ENCODE measurements around the gene FHIT.

The FHIT gene

DNA sequence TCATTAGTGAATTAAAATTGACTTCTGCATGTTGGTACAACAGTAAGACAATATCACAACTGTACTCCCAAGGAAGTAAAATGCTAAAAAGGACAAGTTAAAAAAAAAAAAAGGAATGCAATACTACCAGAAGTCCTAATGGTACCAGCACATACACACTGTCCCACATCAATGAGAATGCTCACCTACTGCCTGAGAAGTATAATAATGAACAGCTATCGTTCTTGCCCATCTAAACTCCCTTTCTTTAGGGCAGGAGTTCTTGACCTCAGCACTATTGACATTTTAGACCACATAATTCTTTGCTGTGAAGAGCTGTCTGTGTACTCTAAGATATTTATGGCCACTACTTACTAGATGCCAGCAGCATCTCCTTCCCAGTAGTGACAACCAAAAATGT is 651.7 kb downstream of the FHIT start:
- Histone ChIP-seq H3K27ac (ENCODE audit: insufficient read depth, low read length, poor library complexity, severe bottlenecking) (no peak overlapping the region), H3K9me3 (ENCODE audit: control insufficient read depth, low read length) (no peaks in the 10 kb centered on the region), H3K4me1 (ENCODE audit: control insufficient read depth, insufficient read depth, low read length, poor library complexity, severe bottlenecking) (no peaks in the 10 kb centered on the region), H3K36me3 (ENCODE audit: control insufficient read depth, insufficient read depth, low read length) (no peaks in the 10 kb centered on the region), H3K27me3 (replicated peaks; ENCODE audit: control insufficient read depth, insufficient read depth, low read length, poor library complexity, severe bottlenecking) (no peaks in the 10 kb centered on the region), H3K4me3 (ENCODE audit: insufficient read depth, low read depth, low read length, poor library complexity, severe bottlenecking) (no peak overlapping the region)
- no peak for DNase-seq

- H3K36me3 ChIP-seq (ENCODE audit: control insufficient read depth, insufficient read depth, low read length), result no peaks in the 10 kb centered on the region
- no peaks in the 10 kb centered on the region for H3K4me1 ChIP-seq (ENCODE audit: control insufficient read depth, insufficient read depth, low read length, poor library complexity, severe bottlenecking)
- H3K27me3 ChIP-seq (replicated peaks; ENCODE audit: control insufficient read depth, insufficient read depth, low read length, poor library complexity, severe bottlenecking), result no peaks in the 10 kb centered on the region
- H3K4me3 ChIP-seq (ENCODE audit: insufficient read depth, low read depth, low read length, poor library complexity, severe bottlenecking), result no peak overlapping the region
- H3K9me3 ChIP-seq (ENCODE audit: control insufficient read depth, low read length), result no peaks in the 10 kb centered on the region
- no peak overlapping the region for H3K27ac ChIP-seq (ENCODE audit: insufficient read depth, low read length, poor library complexity, severe bottlenecking)
- DNase-seq, result no peak
Observed at GRCh38 chr3:60598671-60599070, 652.6 kb downstream of the FHIT start.

- Histone ChIP-seq H3K27ac (ENCODE audit: insufficient read depth, low read length, poor library complexity, severe bottlenecking) (no peak overlapping the region), H3K9me3 (ENCODE audit: control insufficient read depth, low read length) (no peaks in the 10 kb centered on the region), H3K36me3 (ENCODE audit: control insufficient read depth, insufficient read depth, low read length) (no peaks in the 10 kb centered on the region), H3K27me3 (replicated peaks; ENCODE audit: control insufficient read depth, insufficient read depth, low read length, poor library complexity, severe bottlenecking) (no peaks in the 10 kb centered on the region), H3K4me1 (ENCODE audit: control insufficient read depth, insufficient read depth, low read length, poor library complexity, severe bottlenecking) (no peaks in the 10 kb centered on the region), H3K4me3 (ENCODE audit: insufficient read depth, low read depth, low read length, poor library complexity, severe bottlenecking) (no peak overlapping the region)
- DNase-seq, result no peak
Observed at GRCh38 chr3:60594025-60594424, 657.2 kb downstream of the FHIT start.

GRCh38 chr3:60591267-60591666 is 660.0 kb downstream of the FHIT start:
- H3K4me1 ChIP-seq (ENCODE audit: control insufficient read depth, insufficient read depth, low read length, poor library complexity, severe bottlenecking), result no peaks in the 10 kb centered on the region
- H3K36me3 ChIP-seq (ENCODE audit: control insufficient read depth, insufficient read depth, low read length), result no peaks in the 10 kb centered on the region
- H3K4me3 ChIP-seq (ENCODE audit: insufficient read depth, low read depth, low read length, poor library complexity, severe bottlenecking), result no peak overlapping the region
- H3K9me3 ChIP-seq (ENCODE audit: control insufficient read depth, low read length), result no peaks in the 10 kb centered on the region
- H3K27ac ChIP-seq (ENCODE audit: insufficient read depth, low read length, poor library complexity, severe bottlenecking), result no peak overlapping the region
- no peaks in the 10 kb centered on the region for H3K27me3 ChIP-seq (replicated peaks; ENCODE audit: control insufficient read depth, insufficient read depth, low read length, poor library complexity, severe bottlenecking)
- DNase-seq, result no peak

GRCh38 chr3:60588806-60589205 is 662.4 kb downstream of the FHIT start:
- no peak overlapping the region for H3K27ac ChIP-seq (ENCODE audit: insufficient read depth, low read length, poor library complexity, severe bottlenecking)
- DNase-seq, result no peak
- no peaks in the 10 kb centered on the region for H3K27me3 ChIP-seq (replicated peaks; ENCODE audit: control insufficient read depth, insufficient read depth, low read length, poor library complexity, severe bottlenecking)
- no peaks in the 10 kb centered on the region for H3K9me3 ChIP-seq (ENCODE audit: control insufficient read depth, low read length)
- no peak overlapping the region for H3K4me3 ChIP-seq (ENCODE audit: insufficient read depth, low read depth, low read length, poor library complexity, severe bottlenecking)
- no peaks in the 10 kb centered on the region for H3K36me3 ChIP-seq (ENCODE audit: control insufficient read depth, insufficient read depth, low read length)
- no peaks in the 10 kb centered on the region for H3K4me1 ChIP-seq (ENCODE audit: control insufficient read depth, insufficient read depth, low read length, poor library complexity, severe bottlenecking)

- no peaks in the 10 kb centered on the region for H3K4me1 ChIP-seq (ENCODE audit: control insufficient read depth, insufficient read depth, low read length, poor library complexity, severe bottlenecking)
Observed at GRCh38 chr3:60585918-60586317, 665.3 kb downstream of the FHIT start.

DNA sequence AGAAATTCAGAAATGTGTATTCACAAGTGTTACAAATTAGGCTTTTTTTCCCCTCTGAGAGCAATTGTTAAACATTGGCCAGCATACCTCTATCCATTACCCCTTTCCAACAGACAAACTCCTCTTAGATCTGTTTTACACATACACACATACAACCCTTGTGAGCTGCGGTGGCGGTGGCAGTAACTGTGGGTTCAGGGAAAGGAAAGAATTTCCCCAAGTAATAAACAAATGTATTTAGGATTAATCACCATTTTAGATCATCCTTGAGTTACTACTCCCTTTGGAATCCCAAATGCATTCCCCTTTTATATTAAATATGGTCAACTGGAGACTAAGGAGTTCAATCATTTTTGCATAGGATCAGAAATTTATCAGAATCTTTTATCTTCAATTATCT is 667.0 kb downstream of the FHIT start:
- no peaks in the 10 kb centered on the region for H3K4me1 ChIP-seq (ENCODE audit: control insufficient read depth, insufficient read depth, low read length, poor library complexity, severe bottlenecking)
- no peak for DNase-seq

More at GRCh38 chr3:60585918-60586317, 665.3 kb downstream of the FHIT start:
- H3K9me3 ChIP-seq (ENCODE audit: control insufficient read depth, low read length), result no peaks in the 10 kb centered on the region
- H3K27ac ChIP-seq (ENCODE audit: insufficient read depth, low read length, poor library complexity, severe bottlenecking), result no peak overlapping the region
- no peak overlapping the region for H3K4me3 ChIP-seq (ENCODE audit: insufficient read depth, low read depth, low read length, poor library complexity, severe bottlenecking)
- H3K27me3 ChIP-seq (replicated peaks; ENCODE audit: control insufficient read depth, insufficient read depth, low read length, poor library complexity, severe bottlenecking), result no peaks in the 10 kb centered on the region
- DNase-seq, result no peak
- H3K36me3 ChIP-seq (ENCODE audit: control insufficient read depth, insufficient read depth, low read length), result no peaks in the 10 kb centered on the region

DNA sequence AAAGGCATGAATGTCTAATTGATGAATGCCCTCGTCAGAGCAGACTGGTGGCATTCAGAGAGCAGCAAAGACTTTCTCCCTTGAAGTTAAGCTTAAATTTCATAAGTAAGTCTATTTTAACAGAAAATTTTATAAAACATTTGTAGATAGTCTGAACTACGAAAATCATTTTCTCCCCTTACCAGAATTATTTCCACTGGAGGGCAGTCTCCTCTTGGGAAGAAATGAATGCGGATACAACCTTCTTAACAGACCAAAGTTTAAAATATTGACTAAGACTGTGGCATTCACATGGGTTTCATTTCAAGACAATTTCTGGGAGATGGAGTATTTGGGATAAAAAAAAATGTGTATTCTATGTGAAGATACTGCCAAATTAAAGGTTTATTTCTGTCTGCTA is 669.0 kb downstream of the FHIT start:
- no peaks in the 10 kb centered on the region for H3K9me3 ChIP-seq (ENCODE audit: control insufficient read depth, low read length)
- no peaks in the 10 kb centered on the region for H3K36me3 ChIP-seq (ENCODE audit: control insufficient read depth, insufficient read depth, low read length)
- no peak for DNase-seq
- H3K4me3 ChIP-seq (ENCODE audit: insufficient read depth, low read depth, low read length, poor library complexity, severe bottlenecking), result no peak overlapping the region
- no peak overlapping the region for H3K27ac ChIP-seq (ENCODE audit: insufficient read depth, low read length, poor library complexity, severe bottlenecking)
- no peaks in the 10 kb centered on the region for H3K4me1 ChIP-seq (ENCODE audit: control insufficient read depth, insufficient read depth, low read length, poor library complexity, severe bottlenecking)
- H3K27me3 ChIP-seq (replicated peaks; ENCODE audit: control insufficient read depth, insufficient read depth, low read length, poor library complexity, severe bottlenecking), result no peaks in the 10 kb centered on the region

More for the DNA sequence above, 667.0 kb downstream of the FHIT start:
- no peak overlapping the region for H3K27ac ChIP-seq (ENCODE audit: insufficient read depth, low read length, poor library complexity, severe bottlenecking)
- no peak overlapping the region for H3K4me3 ChIP-seq (ENCODE audit: insufficient read depth, low read depth, low read length, poor library complexity, severe bottlenecking)
- H3K27me3 ChIP-seq (replicated peaks; ENCODE audit: control insufficient read depth, insufficient read depth, low read length, poor library complexity, severe bottlenecking), result no peaks in the 10 kb centered on the region
- no peaks in the 10 kb centered on the region for H3K9me3 ChIP-seq (ENCODE audit: control insufficient read depth, low read length)
- H3K36me3 ChIP-seq (ENCODE audit: control insufficient read depth, insufficient read depth, low read length), result no peaks in the 10 kb centered on the region

GRCh38 chr3:60580809-60581208 is 670.4 kb downstream of the FHIT start:
- Histone ChIP-seq H3K27me3 (replicated peaks; ENCODE audit: control insufficient read depth, insufficient read depth, low read length, poor library complexity, severe bottlenecking) (no peaks in the 10 kb centered on the region), H3K36me3 (ENCODE audit: control insufficient read depth, insufficient read depth, low read length) (no peaks in the 10 kb centered on the region), H3K9me3 (ENCODE audit: control insufficient read depth, low read length) (no peaks in the 10 kb centered on the region), H3K27ac (ENCODE audit: insufficient read depth, low read length, poor library complexity, severe bottlenecking) (no peak overlapping the region), H3K4me3 (ENCODE audit: insufficient read depth, low read depth, low read length, poor library complexity, severe bottlenecking) (no peak overlapping the region), H3K4me1 (ENCODE audit: control insufficient read depth, insufficient read depth, low read length, poor library complexity, severe bottlenecking) (no peaks in the 10 kb centered on the region)
- no peak for DNase-seq

DNA sequence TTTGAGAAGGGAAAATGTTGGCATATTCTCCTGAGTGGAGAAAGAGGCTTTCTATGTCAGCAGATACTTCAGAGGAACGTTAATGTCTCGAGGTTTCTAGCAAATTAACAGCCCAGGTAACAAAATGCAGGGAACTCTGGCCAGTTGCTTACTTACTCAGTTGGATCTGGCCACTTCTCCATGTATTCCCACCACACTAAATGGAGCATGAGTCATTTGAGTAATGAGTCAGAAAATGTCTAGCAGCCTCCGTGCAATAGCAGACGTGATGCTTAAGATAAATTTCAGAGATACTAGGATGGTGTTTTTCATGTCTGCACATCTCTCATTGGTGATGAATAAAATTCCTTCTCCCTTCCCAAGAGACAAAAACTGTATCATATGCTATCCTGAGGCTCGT is 671.5 kb downstream of the FHIT start:
- Histone ChIP-seq H3K27me3 (replicated peaks; ENCODE audit: control insufficient read depth, insufficient read depth, low read length, poor library complexity, severe bottlenecking) (no peaks in the 10 kb centered on the region), H3K4me1 (ENCODE audit: control insufficient read depth, insufficient read depth, low read length, poor library complexity, severe bottlenecking) (no peaks in the 10 kb centered on the region), H3K9me3 (ENCODE audit: control insufficient read depth, low read length) (no peaks in the 10 kb centered on the region), H3K27ac (ENCODE audit: insufficient read depth, low read length, poor library complexity, severe bottlenecking) (no peak overlapping the region), H3K36me3 (ENCODE audit: control insufficient read depth, insufficient read depth, low read length) (no peaks in the 10 kb centered on the region), H3K4me3 (ENCODE audit: insufficient read depth, low read depth, low read length, poor library complexity, severe bottlenecking) (no peak overlapping the region)
- no peak for DNase-seq

- no peak for DNase-seq
- no peak overlapping the region for H3K4me3 ChIP-seq (ENCODE audit: insufficient read depth, low read depth, low read length, poor library complexity, severe bottlenecking)
- no peaks in the 10 kb centered on the region for H3K9me3 ChIP-seq (ENCODE audit: control insufficient read depth, low read length)
- no peaks in the 10 kb centered on the region for H3K27me3 ChIP-seq (replicated peaks; ENCODE audit: control insufficient read depth, insufficient read depth, low read length, poor library complexity, severe bottlenecking)
- no peaks in the 10 kb centered on the region for H3K36me3 ChIP-seq (ENCODE audit: control insufficient read depth, insufficient read depth, low read length)
- no peaks in the 10 kb centered on the region for H3K4me1 ChIP-seq (ENCODE audit: control insufficient read depth, insufficient read depth, low read length, poor library complexity, severe bottlenecking)
- H3K27ac ChIP-seq (ENCODE audit: insufficient read depth, low read length, poor library complexity, severe bottlenecking), result no peak overlapping the region
Observed at GRCh38 chr3:60578936-60579335, 672.3 kb downstream of the FHIT start.
